ENCODE measurements around the gene RBMS1.

GRCh38 chr2:160264308-160264707, 229.3 kb downstream of the RBMS1 start:
- TF ChIP-seq CTCF (conservative IDR thresholded peaks at IDR 0.05 in 1 of 2, IDR thresholded peaks at IDR 0.05 in 1 of 2; ENCODE audit: extremely low read depth in 1 of 2, insufficient read depth in 1 of 2, low read depth in 1 of 2, low read length in 2 of 2): no peak
- TF ChIP-seq EZH2 (IDR thresholded peaks at IDR 0.05; ENCODE audit: borderline replicate concordance, low read length): no peak
